H1 (cell line): ENCODE measurements around the gene RIT2. TPM values are rescaled to one million over a fixed set of nuclear protein-coding genes. Genes with fewer than 3 reads are reported as not detected.

ENCODE experiments used
- CTCF ChIA-PET: fragments of 300-600 bp; sonication (Branson Sonifier 250); formaldehyde crosslinking; loops from one replicate; lab custom pipeline; 2021; ENCODE audit not compliant: partially characterized antibody; lab: Charles Lee
- POLR2A ChIA-PET: fragments of 300-600 bp; sonication (Branson Sonifier 250); formaldehyde crosslinking; loops from one replicate; lab custom pipeline; 2021; ENCODE audit warnings: inconsistent platforms; ENCODE audit not compliant: partially characterized antibody; lab: Charles Lee
- DNase-seq, 2 experiments: peaks; one replicate each; pipeline versions ENCODE4 v3.0.0 to v3.0.0-alpha.2; 2010 to 2022; ENCODE audit warnings: low spot score in 2 of 2, low read depth in 1 of 2, mixed read lengths in 1 of 2
- FAIRE-seq: peaks from 2 replicates; lab custom pipeline; 2011; peaks lifted over from hg19 to GRCh38; lab: Jason Lieb, UNC
- H2AFZ ChIP-seq: 2 replicates; pipeline ENCODE4 v1.8.1; 2012; ENCODE audit warnings: low read length, inconsistent platforms
- H2AK5ac ChIP-seq: 2 replicates; pipeline ENCODE4 v1.6.1; 2013; ENCODE audit warnings: low read depth, low read length
- H2BK120ac ChIP-seq: replicated peaks from 2 replicates; pipeline ENCODE3; 2013; ENCODE audit warnings: low read depth, low read length, inconsistent platforms
- H2BK12ac ChIP-seq: 2 replicates; pipeline ENCODE4 v1.6.1; 2013; ENCODE audit warnings: low read depth, low read length
- H2BK15ac ChIP-seq: 2 replicates; pipeline ENCODE4 v1.6.1; 2013; ENCODE audit warnings: low read length
- H2BK20ac ChIP-seq: 2 replicates; pipeline ENCODE4 v1.6.1; 2013; ENCODE audit warnings: low read length
- H2BK5ac ChIP-seq: 2 replicates; pipeline ENCODE4 v1.6.1; 2013; ENCODE audit warnings: low read depth, low read length
- H3K14ac ChIP-seq: 2 replicates; pipeline ENCODE4 v1.6.1; 2013; ENCODE audit warnings: inconsistent platforms; ENCODE audit not compliant: insufficient read length
- H3K18ac ChIP-seq: 2 replicates; pipeline ENCODE4 v1.6.1; 2013; ENCODE audit warnings: low read length; ENCODE audit errors: extremely low read depth
- H3K23ac ChIP-seq: 2 replicates; pipeline ENCODE4 v1.6.1; 2013; ENCODE audit warnings: inconsistent platforms; ENCODE audit not compliant: insufficient read length
- H3K23me2 ChIP-seq: 2 replicates; pipeline ENCODE4 v1.6.1; 2013; ENCODE audit warnings: low read depth, low read length
- H3K27ac ChIP-seq: 2 replicates; pipeline ENCODE4 v1.6.1; 2011; ENCODE audit warnings: low read depth, low read length, inconsistent platforms
- H3K27me3 ChIP-seq, 4 experiments: replicated peaks in 1 of 4; 1 replicate in 1 of 4; 2 replicates in 3 of 4; pipeline versions ENCODE4 v1.6.1 to v1.8.1; 2011 to 2013; ENCODE audit warnings: low read length in 3 of 4, mild to moderate bottlenecking in 3 of 4, inconsistent platforms in 2 of 4, mixed read lengths in 2 of 4, moderate library complexity in 1 of 4; ENCODE audit not compliant: control insufficient read depth in 3 of 4, insufficient read depth in 3 of 4; ENCODE audit errors: extremely low read depth in 1 of 4
- H3K36me3 ChIP-seq, 4 experiments: 2 replicates each; pipeline versions ENCODE4 v1.6.1 to v1.8.1; 2011 to 2013; ENCODE audit warnings: mild to moderate bottlenecking in 4 of 4, low read length in 3 of 4, moderate library complexity in 2 of 4, control low read depth in 1 of 4, inconsistent platforms in 1 of 4; ENCODE audit not compliant: insufficient read depth in 4 of 4, control insufficient read depth in 2 of 4
- H3K4ac ChIP-seq: replicated peaks from 2 replicates; pipeline ENCODE3; 2013; ENCODE audit warnings: low read length, low read depth, mixed read lengths, inconsistent platforms; ENCODE audit not compliant: insufficient read length
- H3K4me1 ChIP-seq, 4 experiments: replicated peaks in 1 of 4; 1 replicate in 1 of 4; 2 replicates in 3 of 4; pipeline versions ENCODE4 v1.6.1 to v1.8.1; 2011 to 2013; ENCODE audit warnings: low read length in 3 of 4, inconsistent platforms in 2 of 4, mixed read lengths in 1 of 4; ENCODE audit not compliant: insufficient read depth in 4 of 4, control insufficient read depth in 3 of 4
- H3K4me2 ChIP-seq, 2 experiments: 2 replicates each; pipeline versions ENCODE4 v1.6.1 to v1.8.1; 2011 to 2013; ENCODE audit warnings: low read depth in 2 of 2, low read length in 2 of 2, control low read depth in 1 of 2, inconsistent platforms in 1 of 2, mild to moderate bottlenecking in 1 of 2; ENCODE audit not compliant: insufficient read depth in 1 of 2
- H3K4me3 ChIP-seq, 4 experiments: fragments of 200-600, 300-600 bp in 1 of 4; sonication (generic), shearing (Covaris generic), sonication (Bioruptor Twin) in 1 of 4; 2 replicates each; pipeline versions ENCODE4 v1.5.1 to v1.8.1; 2011 to 2016; ENCODE audit warnings: low read length in 4 of 4, low read depth in 3 of 4, control low read depth in 2 of 4, inconsistent platforms in 2 of 4, mild to moderate bottlenecking in 2 of 4, mixed read lengths in 1 of 4, moderate library complexity in 1 of 4; ENCODE audit not compliant: insufficient read depth in 2 of 4; ENCODE audit errors: extremely low read depth in 1 of 4
- H3K56ac ChIP-seq: replicated peaks from 2 replicates; pipeline ENCODE3; 2013; ENCODE audit warnings: low read depth, mild to moderate bottlenecking, mixed read lengths, low read length, inconsistent platforms; ENCODE audit not compliant: insufficient read length
- H3K79me1 ChIP-seq: 2 replicates; pipeline ENCODE4 v1.6.1; 2013; ENCODE audit warnings: low read depth, low read length, control low read depth
- H3K79me2 ChIP-seq, 2 experiments: 2 replicates each; pipeline versions ENCODE4 v1.6.1 to v1.8.1; 2012 to 2013; ENCODE audit warnings: low read length in 2 of 2, mild to moderate bottlenecking in 2 of 2, inconsistent platforms in 1 of 2; ENCODE audit not compliant: insufficient read depth in 2 of 2, control insufficient read depth in 1 of 2
- H3K9ac ChIP-seq, 4 experiments: replicated peaks in 1 of 4; 1 replicate in 1 of 4; 2 replicates in 3 of 4; pipeline versions ENCODE4 v1.6.1 to v1.8.1; 2011 to 2013; ENCODE audit warnings: low read depth in 3 of 4, low read length in 3 of 4, control low read depth in 2 of 4, mild to moderate bottlenecking in 2 of 4, moderate library complexity in 2 of 4, inconsistent platforms in 1 of 4; ENCODE audit errors: extremely low read depth in 1 of 4
- H3K9me3 ChIP-seq, 2 experiments: 2 replicates each; pipeline versions ENCODE4 v1.6.1 to v1.8.1; 2012 to 2013; ENCODE audit warnings: mild to moderate bottlenecking in 2 of 2, moderate library complexity in 2 of 2, control low read depth in 1 of 2, inconsistent platforms in 1 of 2, low read depth in 1 of 2, low read length in 1 of 2, mixed read lengths in 1 of 2; ENCODE audit not compliant: insufficient read depth in 2 of 2
- H4K20me1 ChIP-seq, 2 experiments: replicated peaks in 1 of 2; 2 replicates each; pipeline versions ENCODE3 to v1.8.1; 2011 to 2013; ENCODE audit warnings: inconsistent platforms in 2 of 2, low read length in 2 of 2, mild to moderate bottlenecking in 1 of 2; ENCODE audit not compliant: insufficient read depth in 2 of 2, control insufficient read depth in 1 of 2
- H4K5ac ChIP-seq: 2 replicates; pipeline ENCODE4 v1.6.1; 2013; ENCODE audit warnings: low read length, low read depth, mixed read lengths, inconsistent platforms; ENCODE audit not compliant: insufficient read length
- H4K8ac ChIP-seq: 2 replicates; pipeline ENCODE4 v1.8.0; 2013; ENCODE audit warnings: mild to moderate bottlenecking, moderate library complexity, low read length, inconsistent platforms; ENCODE audit not compliant: insufficient read depth; ENCODE audit errors: extremely low read depth
- H4K91ac ChIP-seq: replicated peaks from 2 replicates; pipeline ENCODE3; 2013; ENCODE audit warnings: low read length, mixed read lengths, inconsistent platforms; ENCODE audit not compliant: insufficient read length
- BRCA1 ChIP-seq: IDR thresholded peaks from 2 replicates; pipeline ENCODE4 v1.6.1; 2012; ENCODE audit warnings: low read depth, low read length, improper control_type of control experiment
- CBX5 ChIP-seq: fragments of 300-800, 300-1000 bp; sonication (generic); IDR thresholded peaks from 2 replicates; pipeline ENCODE4 v1.7.1; 2016; ENCODE audit warnings: antibody characterized with exemption, low read length, low read depth
- CEBPB ChIP-seq: IDR thresholded peaks from 2 replicates; pipeline ENCODE4 v1.6.1; 2012; ENCODE audit warnings: low read depth, low read length
- KDM5A ChIP-seq: fragments of 200-600 bp; IDR thresholded peaks from 2 replicates; pipeline ENCODE4 v1.7.1; 2012; ENCODE audit warnings: mild to moderate bottlenecking, low read length, inconsistent platforms, mixed read lengths
- PHF8 ChIP-seq: fragments of 200-600 bp; sonication (generic); conservative IDR thresholded peaks from 2 replicates; pipeline ENCODE4 v1.7.1; 2012; ENCODE audit warnings: low read depth, mild to moderate bottlenecking, inconsistent platforms, low read length, moderate library complexity
- POU5F1 ChIP-seq: IDR thresholded peaks from 2 replicates; pipeline ENCODE4 v1.6.1; 2011; ENCODE audit warnings: low read depth, mild to moderate bottlenecking, low read length, moderate library complexity
- RNF2 ChIP-seq: fragments of 200-900, 300-1000 bp; sonication (generic); IDR thresholded peaks from 2 replicates; pipeline ENCODE4 v1.7.1; 2016; ENCODE audit warnings: borderline replicate concordance, low read depth, mild to moderate bottlenecking, antibody characterized with exemption, low read length; ENCODE audit not compliant: poor library complexity, severe bottlenecking; ENCODE audit errors: missing control alignments
- TCF12 ChIP-seq: IDR thresholded peaks from 2 replicates; pipeline ENCODE4 v1.6.1; 2011; ENCODE audit warnings: low read depth, mild to moderate bottlenecking, low read length
- WGBS, 2 experiments: shearing (Covaris generic) in 1 of 2; methylation state at CpG; one replicate each; pipeline versions ENCODE4 v1.1.6 to v1.1.7; 2013 to 2015; ENCODE audit warnings: low lambda C conversion rate in 2 of 2, mixed read lengths in 2 of 2, inconsistent platforms in 1 of 2, low coverage in 1 of 2, missing lambda C conversion rate in 1 of 2; ENCODE audit not compliant: insufficient replicate concordance in 2 of 2, insufficient coverage in 1 of 2, insufficient read length in 1 of 2; ENCODE audit errors: extremely low coverage in 1 of 2, missing lambda C conversion rate in 1 of 2; 5-methylcytosine and 5-hydroxymethylcytosine counted together
- polyA plus RNA-seq, 7 experiments: library from polyadenylated mRNA; depleted of rRNA in 3 of 7; stranded (reverse) in 5 of 7; unstranded in 2 of 7; fragments of >200 nt in 5 of 7; fragments of 200-250 nt in 2 of 7; gene quantifications; 1 replicate in 5 of 7; 2 replicates in 1 of 7; 4 replicates in 1 of 7; pipeline versions ENCODE4 v1.2.1 to v1.2.3, GENCODE V29; 2011 to 2013; ENCODE audit warnings: missing spikeins in 2 of 7, mixed read lengths in 2 of 7
- total RNA-seq: library from RNA; stranded (reverse); fragmentation: NEBNext Ultra II Directional; extraction: Animal tissue kit (Norgen Biotek cat#: 25700); gene quantifications from 2 replicates; pipeline ENCODE4 v1.2.1, GENCODE V29; 2021
- TF ChIP-seq, protein P1 (sequence below): IDR thresholded peaks from 2 replicates; pipeline ENCODE4 v1.6.1; 2012; ENCODE audit warnings: inconsistent platforms

The RIT2 gene
- total and polyA plus RNA-seq, 2 of the 8 experiments (the other 6 are each of a cell fraction or from before 2014, with no cell fraction given): 0.67 to 3.2 TPM

DNA sequence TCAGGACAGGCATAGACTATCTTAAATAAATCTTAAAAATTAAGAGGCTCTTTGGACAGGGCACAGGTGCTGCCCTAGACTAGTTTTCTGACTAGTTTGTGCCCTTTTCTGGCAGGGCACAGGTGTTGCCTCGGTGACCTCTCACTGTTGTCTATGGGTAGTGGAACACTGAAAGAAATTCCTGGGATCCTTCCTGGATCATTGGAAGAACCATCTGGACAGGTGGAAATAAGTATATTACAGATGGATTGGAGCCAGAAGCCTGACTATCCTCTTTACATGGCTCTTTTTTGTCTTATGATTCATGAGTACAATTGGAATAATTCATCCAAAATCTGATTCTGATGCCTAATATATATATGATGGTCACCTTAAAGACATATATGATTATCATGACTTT, 286.6 kb downstream of the RIT2 start:
- DNase-seq: no peak
- Histone ChIP-seq H3K4ac (no peak overlapping the region), H2BK15ac (no peak overlapping the region), H2BK5ac (no peak overlapping the region), H4K5ac (no peak overlapping the region), H2AFZ (no peak overlapping the region), H3K23me2 (no peaks in the 10 kb centered on the region), H3K4me3 (no peak overlapping the region), H3K56ac (no peak overlapping the region), H3K79me2 (no peaks in the 10 kb centered on the region), H3K4me1 (no peaks in the 10 kb centered on the region; a peak in 1 of 7 replicates), H3K79me1 (no peaks in the 10 kb centered on the region), H3K27ac (no peak overlapping the region), H4K91ac (no peak overlapping the region)
- 71% methylated on average over 1 of the region's 1 CpG; no CpG with 5 or more reads in 1 of the 2 experiments for WGBS, 2 experiments
- TF ChIP-seq, protein P1, sequence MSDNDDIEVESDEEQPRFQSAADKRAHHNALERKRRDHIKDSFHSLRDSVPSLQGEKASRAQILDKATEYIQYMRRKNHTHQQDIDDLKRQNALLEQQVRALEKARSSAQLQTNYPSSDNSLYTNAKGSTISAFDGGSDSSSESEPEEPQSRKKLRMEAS: no peak
- TF ChIP-seq BRCA1 (no peak), TCF12 (no peak), PHF8 (no peak), KDM5A (no peak), POU5F1 (no peak), CBX5 (no peak), RNF2 (no peak), CEBPB (no peak)
- TF ChIP-seq, all 59 proteins: peak for 0
- Histone ChIP-seq H4K20me1 (no peaks in the 10 kb centered on the region), H3K27me3 (no peaks in the 10 kb centered on the region), H3K9ac (no peak overlapping the region), H3K9me3 (no peaks in the 10 kb centered on the region), H3K14ac (no peak overlapping the region), H3K36me3 (no peaks in the 10 kb centered on the region), H2BK20ac (no peak overlapping the region), H4K8ac (no peak overlapping the region), H2BK12ac (no peak overlapping the region), H2BK120ac (no peak overlapping the region), H3K18ac (no peak overlapping the region), H3K23ac (no peak overlapping the region), H3K4me2 (no peak overlapping the region), H2AK5ac (no peak overlapping the region)
- FAIRE-seq: no peak
- CTCF ChIA-PET: no interaction called here
- POLR2A ChIA-PET: no interaction called here
